Dermis microvascular lymphatic vessel endothelial cell (primary cell): ENCODE measurements around the gene ARHGEF40. TPM values are rescaled to one million over a fixed set of nuclear protein-coding genes. Genes with fewer than 3 reads are reported as not detected.

ENCODE experiments used
- DNase-seq, 2 donors: peaks; one replicate each; pipeline versions ENCODE4 v3.0.0 to v3.0.0-alpha.2; 2010; ENCODE audit warnings: low read depth in 2 of 2
- total RNA-seq: library from RNA; depleted of rRNA; stranded (reverse); fragments of >200 nt; gene quantifications from 2 replicates; pipeline ENCODE4 v1.2.1, GENCODE V29; 2014

Gene ARHGEF40
- 6.2 and 8.3 TPM in 2 replicates for total RNA-seq

DNA sequence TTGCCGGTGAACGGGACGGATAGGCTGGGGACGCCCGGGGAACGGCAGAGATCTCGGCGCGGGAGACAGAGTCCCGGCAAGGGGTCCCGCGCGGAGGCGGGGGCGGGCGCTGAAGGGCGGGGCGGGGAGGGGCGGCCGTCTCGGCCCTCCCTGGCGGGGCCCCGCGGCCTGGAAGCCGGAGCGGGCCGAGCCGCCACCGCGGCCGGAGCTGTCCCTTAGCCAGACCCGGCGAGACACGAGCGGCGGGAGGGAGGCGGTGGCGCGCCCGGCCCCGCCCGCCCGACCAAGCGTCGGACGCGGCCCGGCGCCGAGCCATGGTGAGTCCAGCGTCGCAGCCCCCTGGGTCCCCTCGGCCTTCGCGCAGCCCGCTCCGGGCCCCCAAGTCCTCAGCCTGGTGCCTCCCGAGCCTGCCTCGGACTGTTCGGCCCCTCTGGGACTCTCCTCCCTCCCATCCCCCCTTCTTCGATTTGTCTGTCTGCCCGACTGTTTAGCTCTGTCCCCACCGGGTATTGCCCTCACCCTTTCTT is at the start of gene ARHGEF40:
ARHGEF40 (plus strand) TSS at position 222 of the 527 bp plus-strand sequence; CDS start at position 315, 93 bp downstream.
- DNase-seq, result peak in 1 of 2 donors; percentile 35

DNA sequence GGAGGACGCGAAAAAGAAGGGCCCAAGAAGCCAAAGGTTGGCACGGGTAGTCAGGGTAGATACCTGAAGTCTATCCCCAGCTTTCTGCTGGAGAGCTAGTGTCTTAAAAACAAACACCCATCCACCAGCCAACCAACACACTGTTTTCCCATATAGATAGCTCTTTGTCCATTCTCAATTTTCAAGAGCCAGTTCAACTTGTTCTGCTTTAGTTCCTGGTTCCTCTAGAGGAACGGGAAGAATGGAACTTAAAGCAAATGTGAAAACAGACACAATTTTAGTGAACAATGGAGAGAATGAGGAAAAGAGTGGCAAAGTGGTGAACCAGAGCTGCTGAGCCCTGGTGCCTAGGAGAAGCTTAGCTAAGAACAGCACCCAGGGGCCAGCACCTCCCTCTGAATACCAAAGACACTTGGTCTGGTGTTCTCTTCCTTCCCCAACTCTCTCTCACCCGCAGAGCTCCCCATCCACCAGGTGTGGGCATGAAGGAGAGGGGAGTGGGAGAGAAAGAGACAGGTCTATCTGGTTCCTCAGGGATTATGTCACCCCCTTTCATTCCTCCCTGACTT is 49.0 kb upstream of the ARHGEF40 start:
- DNase-seq, result no peak

DNA sequence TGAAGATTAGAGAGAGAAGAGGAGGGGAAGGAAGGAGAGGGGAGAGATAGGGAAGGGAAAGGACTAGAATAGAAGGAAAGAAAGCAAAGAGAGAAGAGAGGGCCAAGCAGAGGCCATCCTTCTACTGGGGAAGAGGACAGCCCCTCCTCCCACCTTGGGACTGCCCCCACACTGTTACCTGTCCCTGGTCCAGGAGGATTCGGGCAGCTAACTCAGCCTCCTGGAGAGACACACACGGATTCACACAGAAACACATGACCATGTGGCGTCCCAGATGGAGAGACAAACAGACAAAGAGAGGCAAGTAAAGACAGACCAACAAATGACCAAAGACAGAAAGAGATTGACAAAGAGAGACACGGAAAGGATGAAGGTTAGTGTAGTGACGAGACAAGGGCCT is 47.4 kb upstream of the ARHGEF40 start:
- no peak for DNase-seq

DNA sequence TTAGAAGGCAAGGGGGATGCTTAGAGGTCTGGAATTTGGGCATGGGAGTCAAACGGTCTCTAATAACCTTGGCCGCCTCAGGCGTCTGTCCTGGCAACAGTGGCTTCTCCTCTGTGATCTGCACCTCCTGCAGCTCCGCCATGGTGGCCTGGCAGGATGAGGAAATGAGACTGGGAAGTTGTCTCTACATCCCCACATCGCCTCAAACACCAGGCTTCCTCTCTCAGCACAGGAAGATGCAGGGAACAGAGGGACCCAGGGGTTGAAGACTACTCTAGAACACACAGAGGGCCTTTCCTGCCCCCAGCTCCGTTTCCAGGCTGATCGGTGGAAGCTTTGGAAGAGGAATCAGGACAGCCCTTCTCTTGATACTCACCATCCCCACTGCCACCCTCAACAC is 46.9 kb upstream of the ARHGEF40 start:
- no peak for DNase-seq

DNA sequence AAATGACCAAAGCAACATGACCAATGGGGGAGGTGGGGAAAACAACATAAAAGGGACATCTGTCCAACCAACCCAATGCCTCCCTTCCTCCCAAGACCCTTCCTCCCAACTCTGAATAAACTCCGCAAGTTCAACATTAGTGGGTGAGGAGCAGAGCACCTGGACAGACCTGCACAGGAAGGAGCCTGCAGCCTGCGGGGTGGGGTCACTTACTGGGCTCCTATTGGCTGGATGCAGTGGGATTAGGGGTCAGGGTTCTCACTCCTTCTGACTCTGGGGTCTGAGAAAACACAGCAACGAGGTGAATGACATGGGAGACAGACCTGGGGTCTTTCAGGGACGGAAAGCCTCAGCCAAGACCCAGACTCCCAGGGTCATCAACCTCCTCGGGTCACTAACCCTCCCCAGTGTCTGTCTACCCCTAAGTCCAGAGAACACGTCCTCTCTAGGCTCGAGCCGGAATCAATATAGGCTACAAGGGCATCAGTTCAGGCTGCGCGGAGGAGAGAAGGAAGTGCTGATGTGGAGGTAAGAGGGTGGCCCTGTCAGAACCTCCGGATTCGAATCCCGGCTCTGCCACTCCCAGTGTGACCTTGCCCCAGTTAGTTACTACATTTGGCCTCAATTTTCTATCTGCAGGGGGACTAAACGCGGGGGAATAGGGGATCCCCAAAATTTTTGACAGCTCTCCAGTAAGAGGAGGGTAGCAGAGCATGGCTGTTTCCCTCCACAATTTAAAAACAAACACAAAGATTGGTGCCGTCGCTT is 46.1 kb upstream of the ARHGEF40 start:
- no peak for DNase-seq

DNA sequence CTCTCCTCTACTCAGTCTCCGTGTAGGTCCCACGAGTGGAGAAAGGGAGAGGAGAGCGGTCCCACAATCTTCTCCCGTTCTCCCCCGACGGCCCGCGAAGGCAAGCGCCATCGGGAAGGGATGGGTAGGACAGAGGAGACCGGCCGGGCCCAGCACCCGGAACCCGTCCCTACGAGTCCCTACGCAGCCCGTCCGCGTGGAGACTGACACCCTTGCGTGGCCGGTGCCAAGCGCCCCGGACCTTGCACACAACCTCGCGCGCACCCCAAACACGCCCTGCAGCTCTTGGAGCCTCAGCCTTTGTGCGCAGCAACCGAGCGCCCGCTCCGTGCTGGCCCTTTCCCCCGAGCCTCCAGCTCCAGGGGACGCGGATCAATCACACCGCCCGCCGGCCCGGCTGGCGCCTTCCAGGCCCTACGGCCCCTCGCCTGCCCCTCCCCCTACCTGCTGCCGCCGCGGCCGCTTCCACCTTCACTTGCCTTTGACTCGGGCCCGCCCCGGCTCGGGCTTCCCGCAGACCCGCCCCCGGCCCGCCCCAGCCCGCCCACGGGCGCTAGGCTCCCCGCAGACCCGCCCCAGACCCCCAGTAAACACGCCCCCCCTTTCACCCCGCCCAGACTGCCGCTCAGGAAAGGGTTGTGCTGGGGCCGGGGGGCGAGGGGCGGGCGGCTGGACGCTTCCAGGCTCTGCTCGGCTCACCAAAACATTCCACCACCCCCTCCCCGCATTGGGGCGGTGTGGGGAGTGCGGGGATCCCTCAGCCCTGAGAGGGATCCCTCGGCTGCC is 45.3 kb upstream of the ARHGEF40 start, which contains the start of gene NDRG2:
NDRG2 (minus strand) TSS at position 477 of the 786 bp plus-strand sequence. CDS start 1,746 bp downstream, outside the sequence.
- peak in 1 of 2 donors; percentile 14 for DNase-seq

DNA sequence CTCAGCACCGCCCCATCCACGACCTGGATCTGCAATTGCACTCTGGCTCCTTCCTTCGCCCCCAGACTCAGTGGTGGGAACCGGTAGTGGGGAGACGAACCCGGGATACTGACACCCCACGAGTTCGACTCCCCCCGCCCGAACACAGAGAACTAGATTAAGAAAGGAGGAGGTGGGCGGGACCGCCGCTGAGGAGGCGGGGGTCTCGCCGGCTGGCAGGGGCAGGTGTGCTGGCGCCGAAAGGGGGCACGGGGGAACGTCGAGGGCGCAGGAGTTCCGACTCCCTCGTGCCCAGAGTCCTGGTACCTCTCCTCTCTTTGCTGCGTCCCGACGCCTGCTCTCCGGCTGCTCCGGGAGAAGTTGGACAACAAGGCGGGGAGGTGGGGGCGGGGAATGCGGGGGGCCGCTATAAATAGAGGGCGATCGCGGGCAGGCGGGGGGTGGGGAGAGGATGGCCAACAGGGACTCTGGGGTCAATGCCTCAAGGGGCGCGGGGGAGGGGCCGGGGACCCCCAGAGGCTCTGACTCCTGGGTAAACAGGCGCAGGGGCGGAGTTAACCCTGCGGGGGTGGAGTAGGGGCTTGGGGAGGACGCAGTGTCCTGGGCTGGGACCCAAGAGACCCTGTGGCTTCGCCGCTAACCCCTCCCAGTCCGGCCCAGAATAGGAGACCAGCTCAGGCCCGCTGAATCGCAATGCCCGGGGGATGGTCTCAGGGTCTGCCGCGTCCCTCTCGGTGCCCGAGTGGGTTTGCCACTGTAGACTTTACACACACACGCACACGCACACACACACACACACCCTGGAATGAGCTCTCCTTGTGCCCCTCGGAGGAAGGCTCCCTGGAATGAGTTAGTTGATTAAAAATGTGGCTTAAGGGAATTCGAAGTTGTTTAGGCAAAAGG is 44.5 kb upstream of the ARHGEF40 start:
- no peak for DNase-seq

DNA sequence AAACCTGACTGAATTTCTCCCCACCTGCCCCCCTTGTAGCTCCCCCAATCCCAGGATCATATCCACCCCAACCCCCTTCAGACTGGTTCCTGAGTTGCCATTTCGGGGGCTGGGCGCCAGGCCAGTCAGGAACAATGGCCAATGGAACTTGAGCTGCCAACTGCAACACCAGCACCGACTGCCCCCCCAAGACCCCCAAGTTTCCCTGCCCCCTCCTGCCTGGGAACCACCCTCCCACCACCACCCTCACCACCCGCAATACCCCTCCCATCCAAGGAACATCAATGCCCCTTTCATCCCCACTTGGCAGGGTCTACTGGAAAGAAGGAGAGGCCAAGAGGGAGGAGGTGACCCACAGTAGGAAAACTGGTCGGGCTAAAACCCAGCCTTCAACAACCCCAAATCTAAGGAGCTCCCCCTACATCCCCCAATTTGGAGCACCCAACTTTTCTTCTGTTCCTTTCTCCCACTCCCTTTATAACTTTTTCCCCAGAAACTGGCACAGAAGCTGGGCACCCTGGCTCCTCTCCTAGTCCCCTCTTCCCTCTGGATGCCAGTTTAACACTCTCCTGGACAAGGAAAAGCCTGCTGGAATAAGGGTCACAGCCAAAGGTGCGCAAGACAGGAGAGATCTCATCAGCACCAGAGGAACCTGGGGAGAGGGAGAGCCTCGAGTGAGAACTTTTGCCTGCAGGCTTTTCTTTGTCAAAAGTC is 43.7 kb upstream of the ARHGEF40 start:
- no peak for DNase-seq

DNA sequence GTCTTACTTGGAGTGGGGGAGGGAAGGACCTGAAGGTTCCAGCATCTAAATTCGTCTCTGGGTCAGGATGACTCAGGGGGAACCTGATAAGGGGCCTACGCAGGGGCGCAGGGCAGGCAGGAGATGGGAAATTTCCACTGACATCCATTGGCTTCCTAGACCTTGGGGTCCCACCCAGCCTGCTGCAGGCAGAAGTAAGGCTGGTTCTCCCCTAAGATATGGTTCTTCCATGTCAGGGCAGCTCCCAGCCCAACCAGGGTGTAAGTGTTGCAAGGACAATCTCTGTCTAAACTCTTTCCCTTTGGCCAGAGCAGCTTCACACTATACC is 43.2 kb upstream of the ARHGEF40 start:
- no peak for DNase-seq

DNA sequence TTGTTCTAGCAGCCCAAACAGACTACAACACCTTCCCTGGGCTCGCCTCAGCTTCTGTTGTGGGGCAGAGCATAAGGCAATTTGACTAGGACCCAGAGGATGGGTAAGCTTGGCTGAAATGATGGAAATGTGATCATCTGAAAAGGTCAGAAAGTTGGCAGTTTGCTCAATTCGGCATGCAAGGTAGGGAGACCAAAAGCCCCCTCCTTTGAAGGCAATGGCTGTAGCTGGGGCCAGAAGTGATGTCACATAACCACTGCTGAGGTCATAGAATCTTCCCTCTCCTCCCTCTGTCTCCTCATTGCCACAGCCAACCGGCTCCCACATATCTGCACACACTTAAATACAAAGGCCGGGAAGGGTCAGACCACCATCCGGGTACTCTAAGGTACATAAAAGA is 40.2 kb upstream of the ARHGEF40 start, which contains the start of gene TPPP2:
TPPP2 (plus strand) TSS at position 301 of the 400 bp plus-strand sequence. CDS start 365 bp downstream, outside the sequence.
- no peak for DNase-seq

DNA sequence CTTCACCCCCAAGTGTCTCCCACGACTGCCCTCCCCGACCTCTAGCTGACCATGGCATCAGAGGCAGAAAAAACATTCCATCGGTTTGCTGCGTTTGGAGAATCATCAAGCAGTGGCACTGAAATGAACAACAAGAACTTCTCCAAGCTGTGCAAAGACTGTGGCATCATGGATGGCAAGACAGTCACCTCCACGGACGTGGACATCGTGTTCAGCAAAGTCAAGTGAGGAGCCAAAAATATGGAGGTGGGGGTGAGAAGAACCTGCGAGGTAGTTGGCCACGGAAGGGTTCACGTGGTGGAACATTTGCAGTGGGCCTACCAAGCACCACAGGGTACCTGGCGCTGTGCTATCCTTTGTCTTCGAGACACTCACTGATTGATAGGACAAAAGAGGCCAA is 39.6 kb upstream of the ARHGEF40 start:
- no peak for DNase-seq

DNA sequence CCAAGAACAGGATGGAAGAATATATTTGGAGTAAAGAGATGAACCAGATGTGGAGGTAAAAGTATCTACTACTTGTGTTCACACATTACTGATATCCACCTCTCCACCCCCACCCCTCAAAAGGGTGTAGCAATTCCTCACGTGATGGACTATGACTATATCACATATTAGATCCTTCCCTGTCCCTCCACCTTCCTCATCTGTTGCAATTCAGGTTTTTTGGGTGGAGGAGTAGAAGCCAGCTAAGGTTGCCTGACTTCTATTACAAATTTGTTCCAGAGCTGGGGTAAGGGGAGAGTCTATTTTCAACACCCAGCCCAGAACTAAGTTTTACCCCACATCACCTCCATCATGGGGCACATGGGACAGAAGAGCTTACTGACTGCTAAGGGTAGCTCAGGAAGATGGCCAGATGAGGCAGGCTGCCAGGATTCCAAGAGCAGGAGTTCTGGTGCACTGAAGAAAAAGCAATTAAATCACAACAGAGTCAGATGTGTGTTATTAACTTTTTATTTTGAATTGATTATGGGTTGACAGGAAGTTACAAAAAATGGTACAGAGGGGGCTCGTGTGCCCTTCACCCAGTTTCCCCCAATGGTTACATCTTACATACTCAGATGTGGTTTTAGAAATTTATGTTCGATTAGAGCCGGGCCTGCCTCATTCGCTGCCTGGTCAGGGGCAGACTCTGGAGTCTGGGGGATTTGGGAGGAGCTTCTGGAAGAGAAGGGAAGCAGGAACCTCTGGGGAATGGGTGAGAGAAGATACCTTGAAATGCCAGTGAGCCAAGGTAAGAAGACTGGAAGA is 37.6 kb upstream of the ARHGEF40 start:
- no peak for DNase-seq

DNA sequence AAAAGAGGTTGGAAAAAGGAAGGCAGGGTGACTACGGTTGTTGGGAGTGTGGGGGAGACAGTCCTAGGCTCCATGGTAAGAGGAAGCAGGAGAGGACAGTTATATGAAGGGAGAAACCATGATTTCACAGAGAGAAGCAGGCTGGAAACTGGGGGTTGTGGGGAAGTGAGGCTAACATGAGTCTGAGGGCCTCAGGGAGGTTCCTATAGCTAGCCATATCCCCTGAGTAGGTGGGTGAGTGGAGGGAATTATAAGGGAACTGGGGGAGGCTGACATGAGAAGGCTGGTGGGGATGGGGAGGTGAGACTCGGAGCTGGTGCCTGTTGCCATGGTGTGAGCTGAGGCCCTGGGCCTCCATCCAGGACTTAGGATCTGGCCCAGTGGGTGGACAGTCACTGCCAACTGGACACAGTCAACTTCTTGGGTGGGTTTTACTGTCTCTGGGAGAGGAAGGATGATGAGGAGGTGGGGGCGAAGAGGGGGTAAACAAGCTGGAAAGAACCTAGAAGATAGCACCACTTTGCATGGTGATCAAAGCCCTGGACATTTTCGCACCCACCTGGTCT is 36.9 kb upstream of the ARHGEF40 start:
- no peak for DNase-seq

DNA sequence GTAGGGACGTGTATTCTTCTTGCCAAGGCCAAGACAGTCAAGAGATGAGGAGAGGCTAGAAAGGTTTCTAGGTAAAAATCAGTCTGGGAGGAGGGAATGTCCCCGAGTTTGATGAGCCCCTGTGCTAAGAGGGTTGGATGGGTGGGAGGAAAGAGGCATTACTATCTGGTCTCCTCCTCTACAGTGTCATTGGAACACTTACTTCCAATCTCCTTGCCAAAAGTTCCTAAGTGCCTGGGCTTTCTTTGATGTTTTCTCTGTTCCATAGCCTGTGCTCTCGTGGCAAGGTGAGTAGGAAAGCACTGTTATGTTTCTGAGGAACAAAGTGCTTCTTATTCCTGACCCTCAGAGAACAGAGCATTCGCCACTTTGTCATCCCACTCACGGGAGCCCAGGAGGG is 35.4 kb upstream of the ARHGEF40 start, which contains the start of gene RNASE13:
RNASE13 (minus strand) TSS at position 101 of the 400 bp plus-strand sequence. CDS start 519 bp downstream, outside the sequence.
- DNase-seq, result no peak

DNA sequence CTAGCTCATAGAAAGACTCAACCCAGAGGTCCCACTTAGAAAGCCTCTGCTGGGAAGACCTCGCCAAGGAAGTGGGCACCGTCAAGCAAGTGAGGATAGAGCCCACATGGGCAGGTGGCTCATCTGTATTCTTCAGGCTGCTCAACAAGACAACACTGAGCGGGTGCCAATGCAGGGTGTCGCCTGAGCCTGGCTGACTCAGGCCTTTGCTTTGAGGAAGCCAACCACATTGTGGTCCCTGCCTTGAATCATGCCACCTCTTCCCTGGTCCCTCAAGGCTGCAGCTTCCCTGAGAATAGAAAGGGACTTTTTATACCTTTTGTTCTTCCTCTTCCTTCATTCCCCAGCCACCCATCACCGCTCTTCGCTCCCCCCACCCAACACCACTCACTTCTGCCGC is 33.4 kb upstream of the ARHGEF40 start:
- no peak for DNase-seq

DNA sequence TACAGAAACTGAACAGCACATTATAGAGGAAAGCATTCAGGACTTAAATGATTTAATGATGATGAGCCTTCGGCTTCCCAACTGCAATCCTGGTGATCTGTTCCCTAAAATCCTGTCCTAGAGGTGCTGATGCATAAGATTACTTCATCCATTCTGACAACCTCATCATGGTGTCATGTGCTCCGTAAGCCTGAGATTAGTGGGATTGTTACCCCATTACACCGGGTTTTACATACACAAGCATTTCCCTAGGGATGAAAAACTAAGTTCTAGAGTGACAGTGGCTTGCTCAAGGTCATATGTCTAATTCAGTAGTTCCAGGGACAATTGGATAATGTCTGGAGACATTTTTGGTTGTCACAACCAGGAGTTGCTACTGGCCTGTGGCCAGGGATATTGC is 32.9 kb upstream of the ARHGEF40 start:
- no peak for DNase-seq

DNA sequence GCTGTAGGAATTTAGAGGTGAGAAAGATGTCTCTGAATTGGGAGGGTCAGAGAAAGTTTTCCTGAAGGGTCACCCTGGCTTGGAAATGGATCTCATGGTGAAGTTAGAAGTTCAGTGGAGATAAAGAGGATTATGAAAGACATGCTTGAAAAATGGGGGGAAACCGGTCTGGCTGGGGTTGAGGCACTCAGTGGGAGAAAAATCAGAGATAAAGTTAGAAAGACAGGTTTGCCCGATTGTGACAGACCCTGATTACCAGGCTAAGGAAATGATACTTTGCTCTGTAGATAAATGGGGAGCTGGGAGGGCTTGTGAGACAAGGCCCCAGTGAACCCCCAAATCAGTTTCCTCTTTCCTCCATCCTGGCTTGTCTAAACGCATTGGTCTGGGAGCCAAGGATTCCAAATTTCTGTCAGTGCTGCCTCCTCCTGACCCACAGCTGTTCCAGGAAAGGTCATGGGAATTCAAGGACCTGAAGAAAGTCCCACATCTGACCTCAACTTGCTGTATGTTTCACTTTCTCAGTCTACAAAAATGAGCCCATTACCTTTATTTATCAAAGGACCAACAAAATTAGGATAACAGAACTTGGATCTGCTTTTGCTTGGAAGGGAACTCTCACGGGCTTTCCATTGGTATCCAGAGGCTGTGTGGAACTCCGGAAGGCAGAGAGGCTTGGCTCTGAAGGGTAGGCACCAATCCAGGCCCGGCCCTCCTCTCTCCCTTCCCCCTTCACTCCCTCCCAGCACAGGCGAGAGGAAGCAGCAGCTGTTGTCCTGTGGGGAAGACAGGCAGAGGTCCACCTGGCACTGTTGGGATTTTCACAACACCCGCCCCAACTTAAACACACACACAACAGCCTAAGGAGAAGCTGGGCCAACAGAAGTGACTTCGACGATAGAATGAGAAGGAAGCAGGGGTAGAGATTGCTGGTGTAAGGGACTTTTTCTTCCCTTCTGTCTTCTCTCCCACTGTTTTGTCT is 31.4 kb upstream of the ARHGEF40 start:
- peak; percentile 26 to 36 for DNase-seq
